NCI-H146 treated with DMSO at 0.1 percent for 48 hours (cell line): ENCODE results near the gene EMC1.
"Not testable (repeated sequence)": the region's sequence is repeated elsewhere in the genome, so short reads cannot be mapped to it uniquely, and the experiment has no call there.

Experiments
- DNase-seq: peaks from one replicate; lab custom pipeline; 2025; ENCODE audit not compliant: unreplicated experiment; lab: John Stamatoyannopoulos, UW

Gene EMC1

DNA sequence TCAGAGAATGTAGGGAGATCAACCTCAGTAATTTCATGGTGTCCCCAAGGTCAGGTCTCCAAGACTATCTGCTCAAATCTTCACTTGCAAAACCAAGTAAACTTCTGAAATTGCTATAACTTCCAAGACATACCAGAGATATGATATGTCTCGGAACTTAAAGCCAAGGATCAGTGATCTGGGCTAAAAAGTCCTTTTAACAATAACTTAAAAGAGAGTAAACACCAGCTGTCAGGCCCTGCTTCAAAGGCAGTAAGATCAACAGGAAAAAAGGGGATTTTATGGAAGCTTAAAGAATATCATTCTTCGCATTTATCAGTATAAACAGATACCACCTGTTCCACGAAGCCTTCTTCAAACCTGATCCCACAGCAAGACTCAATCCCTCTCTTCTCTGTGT is 55.0 kb downstream of the EMC1 start:
- no peak for DNase-seq

DNA sequence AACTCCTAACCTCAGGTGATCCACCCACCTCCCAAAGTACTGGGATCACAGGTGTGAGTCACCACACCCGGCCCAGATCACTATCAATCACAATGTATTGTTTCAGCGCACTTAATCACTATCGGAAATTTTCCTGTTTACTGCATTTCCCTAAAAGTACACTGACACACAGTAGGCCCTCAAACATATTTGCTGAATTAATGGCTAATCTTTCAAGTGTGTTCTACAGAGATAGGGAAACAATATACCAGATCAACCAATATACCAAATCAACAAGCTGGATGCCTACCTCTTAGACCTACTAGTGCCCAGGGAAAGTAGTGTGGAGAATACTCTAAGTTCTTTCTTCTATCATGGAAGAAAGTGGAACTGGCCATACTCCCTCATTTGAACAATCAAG is 58.3 kb downstream of the EMC1 start:
- DNase-seq: no peak

DNA sequence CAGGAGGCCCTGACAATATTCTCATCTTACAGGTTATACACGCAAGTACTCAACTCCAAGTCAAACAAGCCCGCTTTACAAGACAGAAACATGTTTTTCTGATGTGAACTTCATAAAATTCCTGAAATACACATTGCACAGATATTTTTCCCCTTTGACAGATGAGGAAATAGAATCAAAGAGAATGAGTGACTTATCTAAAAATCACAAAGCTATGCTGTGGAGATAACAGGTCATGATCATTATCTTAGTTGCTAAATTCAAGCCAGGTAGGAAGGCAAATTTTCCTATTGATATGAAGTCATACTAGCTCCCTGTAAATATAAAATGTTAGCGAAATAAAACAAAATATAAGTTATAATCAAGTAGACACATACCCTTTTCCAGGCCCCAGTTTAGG is 59.5 kb downstream of the EMC1 start:
- DNase-seq: no peak

DNA sequence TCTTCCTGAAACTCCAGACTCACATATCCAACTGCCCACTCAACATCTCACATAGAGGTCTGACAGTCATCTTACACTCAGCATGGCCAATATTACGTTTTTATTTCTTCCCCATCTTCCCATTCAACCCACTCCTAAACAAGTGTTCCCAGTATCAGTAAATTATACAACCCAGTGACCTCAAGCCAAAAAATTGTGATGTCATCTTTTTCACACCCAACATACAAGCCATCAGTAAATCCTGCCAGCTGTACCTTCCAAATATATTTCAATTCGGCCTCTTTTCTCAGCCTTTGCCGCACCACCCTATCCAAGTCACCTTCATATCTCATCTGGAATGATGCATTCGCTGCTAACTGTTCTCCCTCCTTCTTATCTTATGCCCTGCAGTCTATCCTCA is 60.9 kb downstream of the EMC1 start:
- no peak for DNase-seq

DNA sequence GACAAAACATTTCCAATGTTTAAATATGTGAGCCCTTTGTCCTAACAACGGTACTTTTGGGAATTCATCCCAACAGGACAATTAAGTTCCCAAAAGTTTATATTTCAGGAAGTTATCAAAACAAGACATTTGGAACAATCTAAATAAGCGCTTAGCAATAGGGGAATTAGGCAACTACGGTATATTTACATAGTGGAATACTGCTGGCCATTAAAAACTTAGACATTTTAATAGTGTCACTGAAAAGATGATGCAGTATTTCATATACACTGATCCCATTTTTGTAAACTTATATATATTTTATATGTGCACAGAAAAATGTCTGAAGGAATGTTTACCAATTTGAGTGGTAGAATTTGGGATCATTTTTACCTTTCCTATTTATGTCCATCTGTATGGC is 62.1 kb downstream of the EMC1 start:
- no peak for DNase-seq

DNA sequence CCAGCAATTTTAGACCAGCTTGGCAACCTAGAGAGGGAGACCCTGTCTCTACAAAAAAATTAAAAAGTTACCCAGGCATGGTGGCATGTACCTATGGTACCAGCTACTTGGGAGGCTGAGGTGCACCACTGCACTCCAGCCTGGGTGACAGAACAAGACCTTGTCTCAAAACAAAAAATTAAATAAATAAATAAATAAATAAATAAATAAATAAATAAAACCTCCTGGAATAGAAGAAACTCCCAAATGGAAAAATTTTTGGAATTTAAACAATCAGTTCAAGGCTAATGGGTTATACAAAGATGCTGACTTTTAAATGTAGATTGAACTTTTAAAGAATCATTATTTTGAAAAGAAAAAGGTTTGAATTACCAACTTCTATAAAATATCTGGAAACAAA is 63.5 kb downstream of the EMC1 start:
- DNase-seq: no peak

DNA sequence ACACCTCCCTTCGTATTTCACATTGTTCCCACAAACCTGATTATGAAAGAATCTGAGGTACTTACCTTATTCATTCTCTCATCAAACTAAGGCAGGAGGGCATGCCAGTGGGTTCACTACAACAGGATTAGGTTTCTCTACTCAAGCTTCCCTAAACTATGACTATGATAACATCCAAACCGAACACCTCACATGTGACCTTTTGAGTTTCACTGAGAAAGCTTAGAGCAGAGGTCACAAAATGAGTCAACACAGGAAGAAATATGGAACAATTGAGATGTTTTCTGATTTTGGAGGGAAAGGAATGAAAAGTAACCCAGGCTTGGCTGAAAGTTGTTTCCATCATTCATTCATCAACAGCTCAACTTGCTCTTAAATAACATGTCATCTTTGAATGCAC is 65.3 kb downstream of the EMC1 start:
- DNase-seq: no peak

DNA sequence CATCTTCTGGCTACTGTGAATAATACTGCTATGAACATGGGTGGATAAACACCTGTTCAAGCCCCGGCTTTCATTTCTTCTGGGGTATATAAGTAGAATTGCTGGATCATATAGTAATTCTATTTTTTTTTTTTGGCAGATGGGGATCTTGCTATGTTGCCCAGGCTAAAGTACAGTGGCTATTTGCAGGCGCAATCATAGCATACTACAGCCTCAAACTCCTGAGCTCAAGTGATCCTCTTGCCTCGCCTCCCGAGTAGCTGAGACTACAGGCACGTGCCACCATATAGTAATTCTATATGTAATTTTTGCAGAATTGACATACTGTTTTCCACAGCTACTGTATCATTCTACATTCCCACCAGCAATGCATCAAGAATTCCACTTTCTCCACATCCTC is 69.1 kb downstream of the EMC1 start:
- DNase-seq: no peak

DNA sequence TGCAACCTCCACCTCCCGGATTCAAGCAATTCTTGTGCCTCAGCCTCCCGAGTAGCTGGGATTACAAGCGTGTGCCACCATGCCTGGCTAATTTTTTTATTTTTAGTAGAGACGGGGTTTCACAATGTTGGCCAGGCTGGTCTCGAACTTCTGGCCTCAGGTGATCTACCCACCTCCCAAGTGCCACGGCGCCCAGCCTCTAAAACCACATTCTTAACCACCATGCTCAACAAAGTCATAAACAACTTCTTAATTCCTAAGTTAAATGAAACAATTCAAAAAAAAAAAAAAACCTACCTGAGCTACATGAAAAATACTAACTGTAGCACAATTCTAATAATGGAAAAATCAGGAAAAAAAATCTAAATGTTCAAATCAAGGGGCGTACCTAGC is 71.1 kb downstream of the EMC1 start:
- DNase-seq: not testable (repeated sequence)

DNA sequence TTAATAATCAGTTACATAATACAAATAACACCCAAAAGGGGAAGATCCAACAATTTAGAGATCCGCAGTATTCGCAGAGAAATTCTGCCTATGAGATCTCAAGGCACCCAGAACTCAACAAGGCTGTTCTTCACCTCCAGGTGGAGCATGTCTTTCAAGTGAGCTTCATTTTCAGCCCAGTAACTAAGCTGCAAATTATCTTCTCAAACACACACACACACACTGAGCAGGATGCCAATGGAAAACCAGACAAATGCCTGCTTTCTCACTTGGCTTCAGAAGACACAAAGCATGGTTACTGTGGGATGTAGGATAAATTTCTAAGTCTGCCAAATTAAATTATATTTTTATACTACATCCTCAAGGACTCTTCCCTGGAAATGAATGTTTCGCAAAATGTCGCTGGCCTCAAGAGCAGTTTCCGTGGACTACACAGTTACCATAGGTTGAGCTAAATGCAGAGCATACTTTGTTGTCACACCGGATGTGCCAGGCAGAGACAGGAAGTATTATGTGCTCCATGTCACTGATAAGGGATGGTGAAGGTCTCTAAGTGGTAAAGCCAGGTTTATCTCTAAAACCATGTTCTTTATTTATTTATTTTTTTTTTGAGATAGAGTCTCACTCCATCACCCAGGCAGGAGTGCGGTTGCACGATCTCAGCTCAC is 71.6 kb downstream of the EMC1 start:
- DNase-seq: no peak

DNA sequence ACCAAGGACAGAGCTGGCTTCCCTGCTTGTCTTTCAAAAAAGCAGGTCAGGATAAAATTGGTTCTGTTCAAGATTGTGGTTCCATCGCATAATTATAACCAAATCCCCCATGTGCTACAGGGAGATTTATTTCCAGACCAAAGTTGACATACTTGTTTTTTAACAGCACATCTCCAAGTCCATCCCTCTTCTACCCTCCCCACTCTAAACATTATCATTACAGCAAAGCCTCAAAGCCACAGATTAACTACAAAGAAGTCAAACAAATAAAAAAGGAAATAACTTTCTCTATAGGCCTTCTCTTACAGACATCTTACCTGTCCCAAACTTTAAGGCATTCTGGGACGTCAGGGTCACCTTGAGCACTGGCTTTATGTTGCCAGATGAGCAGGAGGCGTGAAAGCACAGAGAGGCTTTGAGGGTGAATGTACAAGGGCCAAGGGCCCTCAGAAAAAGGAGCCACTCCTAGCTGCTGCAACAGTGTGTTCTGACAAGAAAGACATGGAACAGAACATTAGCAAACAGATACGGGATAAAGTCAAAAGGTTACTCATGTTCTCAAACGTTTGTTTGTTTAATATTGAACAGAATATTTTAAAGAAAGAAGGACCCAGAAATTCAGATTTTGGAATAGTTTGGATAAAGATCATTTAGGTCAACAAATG is 72.5 kb downstream of the EMC1 start:
- DNase-seq: no peak

DNA sequence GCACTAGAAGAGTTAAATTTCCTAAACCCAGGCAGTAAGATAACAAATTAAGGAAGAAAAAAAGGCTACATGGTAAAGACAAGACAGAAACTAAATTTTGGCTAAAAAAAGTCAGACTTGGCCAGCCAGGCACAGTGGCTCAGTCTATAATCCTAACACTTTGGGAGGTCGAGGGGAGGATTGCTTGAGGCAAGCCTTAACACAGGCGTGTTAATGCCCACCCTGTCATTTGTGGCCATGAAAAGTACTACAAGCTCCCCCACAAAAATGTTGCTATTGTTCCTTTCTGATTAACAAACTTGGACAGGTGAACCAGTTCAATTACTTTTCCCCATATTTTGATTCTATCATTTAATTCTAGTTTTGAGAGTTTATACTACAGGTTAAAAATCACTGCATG is 73.5 kb downstream of the EMC1 start:
- DNase-seq: no peak

DNA sequence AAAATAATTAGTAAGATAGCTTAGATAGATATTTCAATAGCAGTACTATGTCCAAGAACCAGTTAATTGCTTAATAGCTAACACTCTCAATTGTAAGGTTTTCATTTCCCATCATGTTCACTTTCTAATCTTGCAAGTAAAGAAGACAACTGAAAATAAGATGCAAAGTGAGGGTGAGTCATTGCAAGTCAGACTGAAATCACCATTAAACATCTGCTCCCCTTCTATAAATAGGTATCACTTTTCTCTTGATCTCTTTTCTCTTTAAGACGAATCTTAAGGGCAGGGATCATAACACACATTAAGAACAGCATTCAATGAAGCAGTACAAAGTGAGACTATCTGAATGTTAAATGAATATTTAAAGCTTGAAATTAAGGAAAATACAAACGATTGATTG is 81.7 kb downstream of the EMC1 start:
- no peak for DNase-seq

DNA sequence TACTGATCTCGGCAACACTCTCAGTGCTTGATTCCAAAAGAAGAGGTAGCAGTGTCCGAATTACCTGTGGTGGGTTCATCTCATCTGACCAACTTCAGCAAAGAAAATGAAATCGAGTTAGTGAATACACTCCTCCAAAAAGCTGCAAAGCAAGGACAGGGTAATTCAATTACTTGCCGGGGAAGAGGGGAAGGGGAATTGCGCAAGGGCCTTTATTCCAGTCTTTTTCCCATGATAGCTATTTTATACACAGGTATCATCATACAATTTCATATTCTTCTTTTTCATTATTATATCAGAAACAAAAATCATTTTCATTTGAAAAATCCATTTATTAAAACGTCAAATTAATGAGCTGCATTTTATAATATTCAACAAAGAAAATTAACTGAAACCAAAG is 84.2 kb downstream of the EMC1 start:
- DNase-seq: no peak

DNA sequence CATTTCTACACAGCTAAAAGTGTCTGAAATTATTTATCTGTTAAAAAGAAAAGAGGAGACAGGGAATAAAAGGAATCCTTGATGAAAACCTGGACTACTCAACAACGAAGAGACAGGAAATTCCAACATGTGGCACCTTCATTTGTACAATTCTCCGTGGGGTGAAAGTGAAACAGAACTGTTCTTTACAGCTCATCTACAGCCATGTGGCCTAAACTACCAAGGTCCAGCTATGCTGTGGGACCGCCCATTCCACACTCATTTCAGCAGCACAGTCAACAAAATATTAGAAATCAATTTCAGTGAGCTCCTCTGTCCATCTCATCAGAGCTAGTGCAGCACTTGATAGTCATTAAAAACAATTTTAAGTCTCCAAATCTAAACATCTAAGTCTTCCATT is 85.3 kb downstream of the EMC1 start:
- no peak for DNase-seq
